IMR-90 (cell line): ENCODE data around the gene DEPDC1. TPM values are rescaled to one million over a fixed set of nuclear protein-coding genes. Genes with fewer than 3 reads are reported as not detected.

ENCODE experiments used
- ATAC-seq: fragments of 200-7000 bp; cut with Tn5 transposase; 2 replicates; pipeline ENCODE4 v1.9.1; 2020; ENCODE audit warnings: low read depth, mild to moderate bottlenecking, moderate library complexity
- BruUV-seq: library from RNA; stranded (reverse); fragments of 400-500 nt; replicated peaks from 2 replicates; lab custom pipeline; 2021; lab: Mats Ljungman, UMichigan
- CTCF ChIA-PET: fragments of 300-600 bp; formaldehyde crosslinking; extraction: SDS; loops from one replicate; lab custom pipeline; 2021; ENCODE audit warnings: antibody characterized with exemption; lab: Yijun Ruan, JAX
- POLR2A ChIA-PET: fragments of 300-600 bp; sonication (Branson Sonifier 250); formaldehyde crosslinking; loops from one replicate; lab custom pipeline; 2022; ENCODE audit warnings: antibody characterized with exemption; ENCODE audit not compliant: unreplicated experiment; lab: Charles Lee
- DNase-seq: peaks from one replicate; pipeline ENCODE4 v3.0.0; 2013
- H2AFZ ChIP-seq: replicated peaks from 2 replicates; pipeline ENCODE3; 2013; ENCODE audit warnings: low read length, mild to moderate bottlenecking; ENCODE audit not compliant: poor library complexity
- H2AK5ac ChIP-seq: 2 replicates; pipeline ENCODE4 v1.6.1; 2013; ENCODE audit warnings: low read depth, low read length, inconsistent platforms
- H2AK9ac ChIP-seq: replicated peaks from 2 replicates; pipeline ENCODE3; 2013; ENCODE audit warnings: mild to moderate bottlenecking, low read depth, low read length, moderate library complexity; ENCODE audit not compliant: poor library complexity
- H2BK120ac ChIP-seq: 2 replicates; pipeline ENCODE4 v1.6.1; 2013; ENCODE audit warnings: low read depth, low read length, inconsistent platforms
- H2BK15ac ChIP-seq: 3 replicates; pipeline ENCODE4 v1.6.1; 2013; ENCODE audit warnings: low read depth, low read length, inconsistent platforms
- H2BK20ac ChIP-seq: 2 replicates; pipeline ENCODE4 v1.6.1; 2013; ENCODE audit warnings: low read depth, mild to moderate bottlenecking, inconsistent platforms, low read length, moderate library complexity
- H2BK5ac ChIP-seq: 2 replicates; pipeline ENCODE4 v1.6.1; 2013; ENCODE audit warnings: mild to moderate bottlenecking, low read depth, low read length, inconsistent platforms; ENCODE audit not compliant: poor library complexity, severe bottlenecking
- H3K14ac ChIP-seq: replicated peaks from 2 replicates; pipeline ENCODE4 v1.6.1; 2013; ENCODE audit warnings: low read depth, low read length, inconsistent platforms
- H3K18ac ChIP-seq: 2 replicates; pipeline ENCODE4 v1.6.1; 2013; ENCODE audit warnings: low read depth, low read length, control low read depth
- H3K23ac ChIP-seq: 2 replicates; pipeline ENCODE4 v1.6.1; 2013; ENCODE audit warnings: low read depth, low read length, inconsistent platforms
- H3K27ac ChIP-seq: 2 replicates; pipeline ENCODE4 v1.5.1; 2013; ENCODE audit warnings: mild to moderate bottlenecking, control low read depth, low read length; ENCODE audit not compliant: insufficient read depth
- H3K27me3 ChIP-seq: 2 replicates; pipeline ENCODE4 v1.6.1; 2013; ENCODE audit warnings: low read length; ENCODE audit not compliant: control insufficient read depth, insufficient read depth
- H3K36me3 ChIP-seq: 2 replicates; pipeline ENCODE4 v1.6.1; 2013; ENCODE audit warnings: low read length, mixed read lengths; ENCODE audit not compliant: control insufficient read depth, insufficient read depth
- H3K4ac ChIP-seq: 2 replicates; pipeline ENCODE4 v1.6.1; 2013; ENCODE audit warnings: low read depth, low read length, inconsistent platforms
- H3K4me1 ChIP-seq: 2 replicates; pipeline ENCODE4 v1.6.1; 2013; ENCODE audit warnings: low read length, mixed read lengths; ENCODE audit not compliant: control insufficient read depth, insufficient read depth
- H3K4me2 ChIP-seq: 2 replicates; pipeline ENCODE4 v1.6.1; 2013; ENCODE audit warnings: low read depth, mild to moderate bottlenecking, control low read depth, low read length, moderate library complexity
- H3K4me3 ChIP-seq: 2 replicates; pipeline ENCODE4 v1.5.1; 2013; ENCODE audit warnings: low read depth, mild to moderate bottlenecking, control low read depth, low read length, moderate library complexity; ENCODE audit not compliant: insufficient read depth
- H3K56ac ChIP-seq: 2 replicates; pipeline ENCODE4 v1.6.1; 2013; ENCODE audit warnings: low read length, inconsistent platforms; ENCODE audit not compliant: insufficient read depth; ENCODE audit errors: extremely low read depth
- H3K79me1 ChIP-seq, 2 experiments: 2 replicates each; pipeline ENCODE4 v1.6.1; 2013; ENCODE audit warnings: low read length in 2 of 2, inconsistent platforms in 1 of 2, low read depth in 1 of 2
- H3K9ac ChIP-seq: 2 replicates; pipeline ENCODE4 v1.6.1; 2013; ENCODE audit warnings: low read depth, low read length, control low read depth
- H3K9me1 ChIP-seq: 2 replicates; pipeline ENCODE4 v1.6.1; 2013; ENCODE audit warnings: low read length, inconsistent platforms; ENCODE audit not compliant: insufficient read depth
- H3K9me3 ChIP-seq: 2 replicates; pipeline ENCODE4 v1.6.1; 2013; ENCODE audit warnings: low read length; ENCODE audit not compliant: control insufficient read depth, insufficient read depth
- H4K20me1 ChIP-seq: 2 replicates; pipeline ENCODE4 v1.6.1; 2013; ENCODE audit warnings: low read length, inconsistent platforms; ENCODE audit not compliant: insufficient read depth
- H4K5ac ChIP-seq: 2 replicates; pipeline ENCODE4 v1.6.1; 2013; ENCODE audit warnings: mild to moderate bottlenecking, low read depth, low read length, control low read depth
- H4K8ac ChIP-seq, 2 experiments: 2 replicates each; pipeline ENCODE4 v1.6.1; 2013; ENCODE audit warnings: low read depth in 2 of 2, low read length in 2 of 2, control low read depth in 1 of 2, inconsistent platforms in 1 of 2
- H4K91ac ChIP-seq: 2 replicates; pipeline ENCODE4 v1.6.1; 2013; ENCODE audit warnings: low read depth, low read length, inconsistent platforms; ENCODE audit not compliant: insufficient read depth
- BHLHE40 ChIP-seq: fragments of 150-350 bp; IDR thresholded peaks from 2 replicates; pipeline ENCODE4 v1.6.1; 2016; ENCODE audit warnings: mild to moderate bottlenecking, low read depth, low read length
- CEBPB ChIP-seq: IDR thresholded peaks from 2 replicates; pipeline ENCODE4 v1.6.1; 2012; ENCODE audit warnings: low read depth, low read length, improper control_type of control experiment
- CHD1 ChIP-seq: IDR thresholded peaks from 2 replicates; pipeline ENCODE4 v1.6.1; 2012; ENCODE audit warnings: low read depth, low read length, improper control_type of control experiment
- CTCF ChIP-seq: conservative IDR thresholded peaks from 2 replicates; pipeline ENCODE4 v1.5.1; 2012; ENCODE audit warnings: mild to moderate bottlenecking, low read depth, low read length, improper control_type of control experiment
- ELK1 ChIP-seq: fragments of 150-350 bp; IDR thresholded peaks from 2 replicates; pipeline ENCODE4 v1.6.1; 2016; ENCODE audit warnings: low read depth, mild to moderate bottlenecking, low read length, moderate library complexity, borderline replicate concordance
- MAFK ChIP-seq: IDR thresholded peaks from 2 replicates; pipeline ENCODE4 v1.6.1; 2012; ENCODE audit warnings: low read depth, low read length, improper control_type of control experiment
- MAZ ChIP-seq: IDR thresholded peaks from 2 replicates; pipeline ENCODE4 v1.6.1; 2012; ENCODE audit warnings: low read depth, mild to moderate bottlenecking, low read length, improper control_type of control experiment, moderate library complexity, borderline replicate concordance
- MXI1 ChIP-seq: IDR thresholded peaks from 2 replicates; pipeline ENCODE4 v1.6.1; 2012; ENCODE audit warnings: low read depth, mild to moderate bottlenecking, low read length, moderate library complexity, borderline replicate concordance
- NFE2L2 ChIP-seq: fragments of 150-350 bp; IDR thresholded peaks from 2 replicates; pipeline ENCODE4 v1.6.1; 2016; ENCODE audit warnings: low read depth, mild to moderate bottlenecking, low read length
- POLR2A ChIP-seq: IDR thresholded peaks from 2 replicates; pipeline ENCODE4 v1.6.1; 2012; ENCODE audit warnings: mild to moderate bottlenecking, low read depth, low read length
- RAD21 ChIP-seq: IDR thresholded peaks from 2 replicates; pipeline ENCODE4 v1.6.1; 2012; ENCODE audit warnings: low read length, improper control_type of control experiment
- RFX5 ChIP-seq: IDR thresholded peaks from 2 replicates; pipeline ENCODE4 v1.8.0; 2012; ENCODE audit warnings: low read depth, mild to moderate bottlenecking, low read length, moderate library complexity
- WGBS, 2 experiments: methylation state at CpG; one replicate each; pipeline versions ENCODE4 v1.1.5 to v1.1.7; 2013; ENCODE audit warnings: missing lambda C conversion rate in 2 of 2; ENCODE audit not compliant: insufficient read length in 1 of 2; ENCODE audit errors: extremely low coverage in 2 of 2; 5-methylcytosine and 5-hydroxymethylcytosine counted together
- dilution Hi-C: fragments of 300-500 bp; cut with HindIII; formaldehyde crosslinking; loops from one replicate; pipeline ENCODE4 v1.14.3; 2018; ENCODE audit warnings: low sequenced_read_pairs; ENCODE audit not compliant: unreplicated experiment
- in situ Hi-C: fragments of 300-500 bp; cut with MboI; formaldehyde crosslinking; loops from 3 replicates; pipeline ENCODE4 v1.14.3; 2019; ENCODE audit warnings: low sequenced_read_pairs, inconsistent platforms, mixed read lengths
- intact Hi-C: fragments of 100-400 bp; cut with micrococcal nuclease; formaldehyde crosslinking; loops from 2 replicates; pipeline ENCODE4 v1.10.0; 2022
- polyA plus RNA-seq, 3 experiments: library from polyadenylated mRNA; depleted of rRNA; stranded (reverse); fragments of >200 nt; gene quantifications; 2 replicates each; pipeline ENCODE4 v1.2.3, GENCODE V29; 2012; ENCODE audit warnings: low replicate concordance in 1 of 3
- total RNA-seq: library from RNA; depleted of rRNA; stranded (reverse); fragments of >200 nt; gene quantifications from 2 replicates; pipeline ENCODE4 v1.2.3, GENCODE V29; 2012

DEPDC1 gene
- total and polyA plus RNA-seq, 2 of the 4 experiments (the other 2 are of a cell fraction), result 7.4 to 14.7 TPM

- Histone ChIP-seq H3K27ac (no peak overlapping the region), H4K5ac (no peak overlapping the region), H3K4me1 (peaks cover 2% of the 10 kb centered on the region; the same call in 1 of the 2 replicates), H2AFZ (peak overlapping the region; percentile 98), H3K14ac (no peak overlapping the region), H3K18ac (no peak overlapping the region), H4K20me1 (no peaks in the 10 kb centered on the region), H2BK120ac (no peak overlapping the region), H2BK15ac (no peak overlapping the region), H3K4ac (no peak overlapping the region), H2BK20ac (no peak overlapping the region), H3K27me3 (no peaks in the 10 kb centered on the region), H3K9ac (peak overlapping the region; percentile 17; the same call in 1 of the 2 replicates), H3K79me1 (peaks cover 17 to 25% of the 10 kb centered on the region in 2 experiments), H3K36me3 (no peaks in the 10 kb centered on the region), H2AK5ac (no peak overlapping the region), H3K9me3 (no peaks in the 10 kb centered on the region), H4K91ac (no peak overlapping the region), H2AK9ac (no peak overlapping the region), H2BK5ac (no peak overlapping the region), H3K56ac (no peak overlapping the region), H3K23ac (no peak overlapping the region), H3K4me2 (peak overlapping the region; percentile 63), H3K9me1 (no peaks in the 10 kb centered on the region), H4K8ac (peak overlapping the region in 1 of 2 experiments; percentile 61; a peak in 1 of 4 replicates), H3K4me3 (peak overlapping the region; percentile 77)
- no TSS peak for BruUV-seq
- ChIA-PET POLR2A (no interaction called here), CTCF (interaction anchor here (0.8 to 1.6 kb wide), 2 partner anchors 16 to 22 kb away, joined by 3 to 4 read pairs; no protein-coding TSS in a partner anchor)
- intact Hi-C loops (no loop called here), dilution Hi-C loops (no loop called here), in situ Hi-C loops (no loop called here)
- WGBS, 2 experiments, result 0% methylated on average over 1 of the region's 3 CpGs; no CpG with 5 or more reads in 1 of the 2 experiments
- no peak for DNase-seq
- ATAC-seq, result peak; percentile 5
- no peak for TF ChIP-seq MAZ
- no peak for TF ChIP-seq RAD21
- TF ChIP-seq CEBPB, result no peak
- no peak for TF ChIP-seq BHLHE40
- TF ChIP-seq MXI1, result no peak
- no peak for TF ChIP-seq RFX5
- no peak for TF ChIP-seq MAFK
- no peak for TF ChIP-seq CHD1
- no peak for TF ChIP-seq POLR2A
- TF ChIP-seq ELK1, result no peak
- no peak for TF ChIP-seq NFE2L2
- no peak for TF ChIP-seq CTCF
These were observed 446 bp upstream of the DEPDC1 start for GRCh38 chr1:68497358-68497698.
